ENCODE results near the gene NUP188. TPM values are rescaled to one million over a fixed set of nuclear protein-coding genes. Genes with fewer than 3 reads are reported as not detected.

The NUP188 gene
- total and polyA plus RNA-seq, 2 experiments from 2014 or later, result 25.5 to 117 TPM

GRCh38 chr9:129008986-129009583, 61.6 kb downstream of the NUP188 start (continued):
- TF ChIP-seq ETS1 (IDR thresholded peaks at IDR 0.05) (no peak), EZH2 (IDR thresholded peaks at IDR 0.05; ENCODE audit: low read depth, unreplicated experiment) (no peak), JUNB (IDR thresholded peaks at IDR 0.05; ENCODE audit: unreplicated experiment) (no peak), ZNF114 (CRISPR knock-in tag; IDR thresholded peaks at IDR 0.05) (no peak), ZNF331 (CRISPR knock-in tag; IDR thresholded peaks at IDR 0.05; ENCODE audit: low read depth) (no peak), NANOG (IDR thresholded peaks at IDR 0.05; ENCODE audit: borderline replicate concordance) (no peak), CREB1 (CRISPR knock-in tag; IDR thresholded peaks at IDR 0.05; ENCODE audit: low read depth) (no peak), CTCF (conservative IDR thresholded peaks at IDR 0.05; ENCODE audit: low read depth in 2 of 2) (no peak), REST (IDR thresholded peaks at IDR 0.05; ENCODE audit: unreplicated experiment) (no peak)

GRCh38 chr9:129009584-129010141, 62.2 kb downstream of the NUP188 start:
- H3K36me3 ChIP-seq (ENCODE audit: insufficient read depth), result peaks cover 6% of the 10 kb centered on the region; the same call in 1 of the 2 replicates
- ATAC-seq (no peak), DNase-seq (ENCODE audit: low spot score) (no peak)
- no peak overlapping the region for H3K4me3 Mint-ChIP-seq
- H3K27ac Mint-ChIP-seq, result no peak overlapping the region
- no peak overlapping the region for H3K27ac ChIP-seq (ENCODE audit: low read depth)
- H2AFZ ChIP-seq, result no peak overlapping the region
- no peaks in the 10 kb centered on the region for H3K4me1 ChIP-seq (ENCODE audit: insufficient read depth)
- H3K79me2 ChIP-seq (replicated peaks; ENCODE audit: insufficient read depth), result no peaks in the 10 kb centered on the region
- no peak for TF ChIP-seq EZH2 (IDR thresholded peaks at IDR 0.05; ENCODE audit: low read depth, unreplicated experiment)
- TF ChIP-seq STAT1 (IDR thresholded peaks at IDR 0.05; ENCODE audit: unreplicated experiment), result no peak
- TF ChIP-seq CTCF (conservative IDR thresholded peaks at IDR 0.05; ENCODE audit: low read depth in 2 of 2), result no peak; a peak in 1 of 4 replicates
- H3F3A ChIP-seq (replicated peaks; ENCODE audit: low read depth), result peaks cover 16% of the 10 kb centered on the region; the same call in 1 of the 2 replicates
- no peaks in the 10 kb centered on the region for H3K9me3 Mint-ChIP-seq
- H3K27me3 Mint-ChIP-seq (ENCODE audit: insufficient read depth, low read depth, poor library complexity), result peaks cover 11% of the 10 kb centered on the region
- H3K4me2 ChIP-seq, result no peak overlapping the region
- 0 out of 2 replicates have a peak, but pooled peaks cover 6% of the 10 kb centered on the region for H4K20me1 ChIP-seq (replicated peaks; ENCODE audit: insufficient read depth)
- peaks cover 5% of the 10 kb centered on the region; the same call in 1 of the 3 replicates for H3K4me1 Mint-ChIP-seq
- H3K4me3 ChIP-seq, result no peak overlapping the region
- peaks cover 44% of the 10 kb centered on the region for H3K36me3 Mint-ChIP-seq (ENCODE audit: low read depth)
- H3K27me3 ChIP-seq (ENCODE audit: insufficient read depth), result no peaks in the 10 kb centered on the region
- no peaks in the 10 kb centered on the region for H3K9me2 ChIP-seq (ENCODE audit: insufficient read depth)

Measured in GM23338 (cell line).